ES-I3 (cell line): ENCODE results near the gene SMC3.
"Not testable (repeated sequence)": the region's sequence is repeated elsewhere in the genome, so short reads cannot be mapped to it uniquely, and the experiment has no call there.

Source experiments
- H3K36me3 ChIP-seq: 2 replicates; pipeline ENCODE4 v1.6.1; 2013; ENCODE audit warnings: mild to moderate bottlenecking, low read length, control low read depth, moderate library complexity; ENCODE audit not compliant: insufficient read depth
- H3K4me1 ChIP-seq: 2 replicates; pipeline ENCODE4 v1.6.1; 2013; ENCODE audit warnings: mild to moderate bottlenecking, control low read depth, low read length; ENCODE audit not compliant: insufficient read depth
- H3K9ac ChIP-seq: 2 replicates; pipeline ENCODE4 v1.6.1; 2013; ENCODE audit warnings: low read depth, mild to moderate bottlenecking, low read length, moderate library complexity
- H3K9me3 ChIP-seq: 2 replicates; pipeline ENCODE4 v1.6.1; 2013; ENCODE audit warnings: mild to moderate bottlenecking, low read length, moderate library complexity; ENCODE audit not compliant: control insufficient read depth, insufficient read depth

Gene SMC3

DNA sequence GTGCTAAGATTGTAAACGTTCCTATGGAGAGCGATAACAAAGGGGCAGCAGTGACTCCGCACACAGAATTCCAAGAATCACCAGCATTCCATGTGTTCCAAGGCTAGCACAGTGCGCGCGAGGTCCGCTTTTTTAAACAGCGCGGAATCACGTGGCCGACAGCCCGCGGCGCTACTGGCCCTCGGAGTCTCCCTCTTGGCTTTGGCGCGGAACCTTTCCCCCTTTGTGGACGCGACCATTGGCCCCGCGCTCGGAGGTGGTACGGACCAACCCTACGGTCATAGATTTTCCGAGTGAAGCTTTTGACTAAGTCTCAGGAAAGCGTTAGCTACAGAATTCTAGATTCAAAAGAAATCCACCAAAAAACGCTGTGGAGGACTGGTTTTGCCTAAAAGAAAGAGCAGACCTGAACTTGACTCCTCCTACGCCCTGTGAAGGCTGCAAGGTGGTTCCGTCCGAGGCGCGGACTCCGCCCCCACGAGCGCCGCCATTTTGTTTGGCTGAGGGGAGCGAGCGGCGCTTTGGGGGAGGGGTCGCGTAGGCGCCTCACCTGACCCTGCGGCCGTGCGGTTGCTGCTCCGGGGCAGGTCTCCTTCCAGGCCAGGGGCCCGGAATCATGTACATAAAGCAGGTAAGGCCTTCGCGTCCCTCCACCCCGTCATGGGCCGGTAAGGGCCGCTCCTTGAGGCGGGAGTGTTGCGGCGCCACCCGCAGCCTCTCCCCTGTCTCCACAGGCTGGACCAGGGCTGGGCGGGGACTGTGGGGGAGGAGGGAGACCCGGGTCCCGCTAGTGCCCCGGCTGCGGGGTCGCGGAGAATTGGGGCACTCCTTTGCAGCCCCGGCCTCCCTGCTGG is at the start of gene SMC3:
Gene SMC3 (plus strand): TSS at position 495 of the 854 bp plus-strand sequence. CDS start 122 bp downstream, at position 617.
- H3K9me3 ChIP-seq, result no peaks in the 10 kb centered on the region
- H3K36me3 ChIP-seq, result 0 out of 2 replicates have a peak, but pooled peaks cover 4% of the 10 kb centered on the region
- peak within 1 kb of the TSS; percentile 93 for H3K9ac ChIP-seq
- no peaks in the 10 kb centered on the region; the same call in 1 of the 2 replicates for H3K4me1 ChIP-seq

- H3K9me3 ChIP-seq, result no peaks in the 10 kb centered on the region
- H3K9ac ChIP-seq, result no peak overlapping the region
- peaks cover 3% of the 10 kb centered on the region; the same call in 1 of the 2 replicates for H3K36me3 ChIP-seq
- peaks cover 19% of the 10 kb centered on the region for H3K4me1 ChIP-seq
Observed at GRCh38 chr10:110522365-110522988, 45.0 kb upstream of the SMC3 start.

GRCh38 chr10:110523736-110524135 is 43.8 kb upstream of the SMC3 start:
- H3K9ac ChIP-seq, result no peak overlapping the region
- peaks cover 31% of the 10 kb centered on the region for H3K4me1 ChIP-seq
- peaks cover 3% of the 10 kb centered on the region; the same call in 1 of the 2 replicates for H3K36me3 ChIP-seq
- no peaks in the 10 kb centered on the region for H3K9me3 ChIP-seq

DNA sequence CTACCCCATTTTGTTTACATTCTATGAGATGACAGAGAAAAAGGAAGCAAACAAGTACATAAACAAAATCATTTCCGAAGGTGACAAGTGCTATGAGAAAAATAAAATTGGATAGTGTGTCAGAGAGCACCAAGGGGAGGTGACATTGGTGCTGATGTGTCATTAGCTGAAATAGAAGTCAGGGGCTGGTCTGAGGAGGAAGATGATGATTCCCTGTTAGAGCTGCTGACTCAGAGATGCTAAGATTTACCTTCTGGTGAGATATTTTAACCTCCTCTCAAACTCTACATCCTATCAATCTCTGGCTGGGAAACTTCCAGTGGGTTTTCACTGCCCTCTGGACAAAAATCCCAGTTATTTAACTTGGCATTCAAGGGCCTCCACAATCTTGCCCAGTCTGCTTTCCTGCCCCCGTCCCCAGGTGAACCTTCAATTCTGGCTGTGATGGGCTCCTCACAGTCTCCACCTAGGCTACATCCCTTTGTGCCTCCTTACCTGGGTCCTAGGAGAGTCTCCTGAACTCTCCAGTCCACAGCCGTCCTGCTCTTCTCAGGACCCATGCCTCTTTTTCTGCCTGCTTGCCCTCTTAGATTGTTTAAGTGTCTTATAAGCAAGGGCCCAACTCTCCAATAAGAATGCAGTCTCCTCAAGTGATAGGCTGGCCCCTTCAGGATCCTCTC is 43.2 kb upstream of the SMC3 start:
- Histone ChIP-seq H3K9ac (no peak overlapping the region), H3K9me3 (no peaks in the 10 kb centered on the region), H3K4me1 (peaks cover 35% of the 10 kb centered on the region), H3K36me3 (peaks cover 3% of the 10 kb centered on the region; the same call in 1 of the 2 replicates)

DNA sequence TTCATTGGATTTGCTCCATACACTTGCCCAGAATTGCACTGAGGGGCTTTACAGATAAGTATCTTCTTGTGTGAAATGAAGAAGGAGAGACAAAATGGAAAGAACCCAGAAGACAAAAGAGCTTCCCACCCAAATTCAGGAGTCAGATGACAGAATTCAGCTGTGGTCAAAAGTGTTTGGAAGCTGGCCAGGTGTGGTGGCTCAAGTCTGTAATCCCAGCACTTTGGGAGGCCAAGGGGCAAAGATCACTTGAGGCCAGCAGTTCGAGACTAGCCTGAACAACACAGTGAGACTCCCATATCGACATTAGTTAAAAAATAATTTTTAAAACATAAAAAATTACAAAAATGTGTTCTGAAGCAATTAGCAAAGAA is 42.6 kb upstream of the SMC3 start:
- Histone ChIP-seq H3K9me3 (no peaks in the 10 kb centered on the region), H3K9ac (no peak overlapping the region), H3K4me1 (peaks cover 38% of the 10 kb centered on the region), H3K36me3 (peaks cover 3% of the 10 kb centered on the region; the same call in 1 of the 2 replicates)

- Histone ChIP-seq H3K9me3 (no peaks in the 10 kb centered on the region), H3K9ac (no peak overlapping the region), H3K36me3 (peaks cover 3% of the 10 kb centered on the region; the same call in 1 of the 2 replicates), H3K4me1 (peaks cover 38% of the 10 kb centered on the region)
Observed at GRCh38 chr10:110525349-110526260, 41.9 kb upstream of the SMC3 start.

DNA sequence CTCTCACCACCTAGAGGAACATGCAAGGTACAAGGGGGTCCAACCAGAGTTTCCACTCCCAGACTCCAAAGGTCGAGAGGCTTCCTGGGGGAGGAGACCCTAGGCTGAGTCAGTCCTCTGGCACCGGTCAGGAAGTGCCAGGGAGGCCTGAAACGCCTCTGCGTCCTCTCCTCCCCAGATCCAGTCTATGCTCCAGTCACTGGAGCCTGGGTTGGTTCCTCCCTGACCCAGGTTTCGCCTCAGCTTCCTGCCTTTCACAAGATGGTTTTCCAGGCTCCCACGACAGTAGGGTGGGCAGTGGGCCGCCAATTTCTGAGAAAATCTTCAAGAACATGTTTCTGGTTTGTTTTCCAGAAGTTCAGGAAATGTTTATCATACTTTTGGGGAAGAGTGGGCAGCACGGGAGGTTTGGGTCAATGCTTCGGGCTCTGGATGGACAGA is 39.7 kb upstream of the SMC3 start:
- peaks cover 42% of the 10 kb centered on the region for H3K4me1 ChIP-seq
- H3K9me3 ChIP-seq, result no peaks in the 10 kb centered on the region
- no peak overlapping the region for H3K9ac ChIP-seq
- peaks cover 1% of the 10 kb centered on the region; the same call in 1 of the 2 replicates for H3K36me3 ChIP-seq

DNA sequence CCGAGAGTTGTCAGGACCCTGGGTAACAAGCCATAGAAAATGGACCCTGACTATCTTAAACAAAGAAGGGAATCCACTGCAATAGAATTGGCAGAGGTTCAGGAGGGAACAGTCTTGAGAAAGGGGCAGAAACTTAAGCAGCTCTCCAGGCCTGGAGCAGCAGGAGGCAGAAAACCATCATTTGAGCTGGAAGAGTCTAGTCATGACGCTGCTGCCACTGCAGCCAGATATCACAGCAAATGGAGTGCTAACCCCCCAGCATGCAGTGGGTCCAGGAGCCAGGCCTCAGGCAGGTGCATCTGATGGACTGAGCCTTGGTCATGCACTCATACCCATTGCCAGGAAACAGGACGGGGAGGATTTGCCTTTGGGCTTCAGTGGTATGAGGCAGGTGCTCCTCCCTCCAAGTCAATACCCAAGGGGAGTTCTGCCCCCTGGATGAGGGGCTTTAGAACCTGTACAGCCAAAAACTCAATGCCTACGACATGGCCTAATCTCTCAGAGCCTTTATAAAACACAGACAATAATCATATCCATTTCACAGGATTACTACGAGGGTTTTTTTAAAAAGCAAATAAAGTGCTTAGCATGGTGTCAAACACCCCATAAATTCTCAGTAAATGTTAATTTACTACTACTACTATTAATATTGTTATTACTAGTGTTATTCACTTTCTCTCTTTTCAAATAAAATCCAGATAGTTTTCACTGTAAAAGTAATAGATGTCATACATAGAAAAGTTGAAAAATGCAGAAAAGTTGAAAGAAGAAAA is 39.1 kb upstream of the SMC3 start:
- H3K4me1 ChIP-seq, result peaks cover 47% of the 10 kb centered on the region
- no peaks in the 10 kb centered on the region for H3K36me3 ChIP-seq
- no peak overlapping the region; the same call in 1 of the 2 replicates for H3K9ac ChIP-seq
- no peaks in the 10 kb centered on the region for H3K9me3 ChIP-seq

GRCh38 chr10:110528997-110529524 is 38.4 kb upstream of the SMC3 start:
- peaks cover 40% of the 10 kb centered on the region for H3K4me1 ChIP-seq
- H3K36me3 ChIP-seq, H3K9ac ChIP-seq, H3K9me3 ChIP-seq: not testable (repeated sequence)

GRCh38 chr10:110529596-110530011 is 37.9 kb upstream of the SMC3 start:
- Histone ChIP-seq H3K36me3 (no peaks in the 10 kb centered on the region), H3K9ac (peak overlapping the region; percentile 46), H3K4me1 (peaks cover 41% of the 10 kb centered on the region), H3K9me3 (no peaks in the 10 kb centered on the region)

GRCh38 chr10:110530131-110530831 is 37.2 kb upstream of the SMC3 start:
- Histone ChIP-seq H3K9ac (peak overlapping the region; percentile 65), H3K36me3 (no peaks in the 10 kb centered on the region), H3K4me1 (peaks cover 41% of the 10 kb centered on the region), H3K9me3 (no peaks in the 10 kb centered on the region)

DNA sequence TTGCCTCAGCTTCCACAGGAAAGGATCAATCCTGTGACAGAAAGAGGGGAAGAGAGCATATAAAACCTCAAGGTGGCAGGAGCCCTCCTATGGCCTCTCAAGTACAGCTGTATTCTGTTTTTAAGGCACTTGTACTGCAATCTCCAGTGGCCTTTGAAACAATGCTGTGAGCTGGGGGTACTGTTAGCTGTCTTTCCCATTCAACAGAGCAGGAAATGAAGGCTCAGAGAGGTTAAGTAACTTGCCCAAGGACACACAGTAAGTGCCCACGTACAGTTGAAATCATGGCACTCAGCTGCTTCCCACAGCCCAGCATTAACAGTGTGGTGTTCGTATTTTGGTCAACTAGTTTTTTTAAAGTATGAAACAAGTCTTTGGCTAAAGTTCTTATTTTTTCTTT is 35.8 kb upstream of the SMC3 start:
- Histone ChIP-seq H3K4me1 (peaks cover 33% of the 10 kb centered on the region), H3K36me3 (no peaks in the 10 kb centered on the region), H3K9me3 (no peaks in the 10 kb centered on the region), H3K9ac (no peak overlapping the region)
